HG02840 (cell line): ENCODE results near the gene ULBP2.

Experiments
- ATAC-seq: cut with Tn5 transposase; IDR thresholded peaks from one replicate; pipeline ENCODE4 v1.9.1; 2021; ENCODE audit warnings: mild to moderate bottlenecking, moderate library complexity, moderate number of reproducible peaks; ENCODE audit not compliant: unreplicated experiment, low FRiP score

The ULBP2 gene, protein sequence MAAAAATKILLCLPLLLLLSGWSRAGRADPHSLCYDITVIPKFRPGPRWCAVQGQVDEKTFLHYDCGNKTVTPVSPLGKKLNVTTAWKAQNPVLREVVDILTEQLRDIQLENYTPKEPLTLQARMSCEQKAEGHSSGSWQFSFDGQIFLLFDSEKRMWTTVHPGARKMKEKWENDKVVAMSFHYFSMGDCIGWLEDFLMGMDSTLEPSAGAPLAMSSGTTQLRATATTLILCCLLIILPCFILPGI

DNA sequence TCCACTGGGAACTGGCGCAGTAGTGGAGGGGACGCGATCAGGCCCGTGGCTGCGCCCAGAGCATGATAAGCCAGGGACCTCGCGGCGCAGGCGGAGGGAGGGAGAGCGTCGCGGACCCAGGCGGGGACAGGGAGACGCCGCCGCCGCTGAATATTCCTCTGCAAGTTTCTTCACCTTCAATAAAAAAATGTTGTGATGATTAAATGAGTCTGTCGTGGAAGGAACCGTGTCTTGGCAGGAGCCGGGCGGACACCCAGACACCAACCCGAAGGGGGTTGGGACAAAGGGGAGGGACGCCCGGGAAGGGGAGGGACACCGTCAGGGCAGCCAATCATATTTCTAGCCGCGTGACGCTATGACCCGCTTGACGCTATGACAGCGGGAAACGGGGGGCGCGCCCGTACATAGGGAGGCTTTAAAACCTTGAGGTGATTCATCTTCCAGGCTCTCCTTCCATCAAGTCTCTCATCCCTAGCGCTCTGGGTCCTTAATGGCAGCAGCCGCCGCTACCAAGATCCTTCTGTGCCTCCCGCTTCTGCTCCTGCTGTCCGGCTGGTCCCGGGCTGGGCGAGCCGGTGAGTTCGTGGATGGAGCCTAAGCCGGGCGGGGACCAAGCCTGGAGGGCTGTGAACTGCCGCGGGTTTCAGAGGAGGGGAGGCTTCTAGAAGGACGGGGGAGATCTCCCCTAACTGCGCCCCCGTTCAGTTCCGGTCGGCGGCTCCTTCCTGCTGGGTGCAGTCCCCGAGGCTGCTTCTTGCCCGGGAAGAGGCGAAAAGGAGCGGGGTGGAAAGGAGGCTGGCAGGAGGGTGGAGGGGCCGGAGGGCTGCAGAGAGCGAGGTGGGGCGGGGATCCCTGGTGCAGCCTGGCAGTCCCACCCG lies at the start of gene ULBP2:
Gene ULBP2, plus strand, starts transcription at position 432 of the 878 bp plus-strand sequence. Its CDS starts 59 bp downstream, at position 491.
- ATAC-seq = no peak

DNA sequence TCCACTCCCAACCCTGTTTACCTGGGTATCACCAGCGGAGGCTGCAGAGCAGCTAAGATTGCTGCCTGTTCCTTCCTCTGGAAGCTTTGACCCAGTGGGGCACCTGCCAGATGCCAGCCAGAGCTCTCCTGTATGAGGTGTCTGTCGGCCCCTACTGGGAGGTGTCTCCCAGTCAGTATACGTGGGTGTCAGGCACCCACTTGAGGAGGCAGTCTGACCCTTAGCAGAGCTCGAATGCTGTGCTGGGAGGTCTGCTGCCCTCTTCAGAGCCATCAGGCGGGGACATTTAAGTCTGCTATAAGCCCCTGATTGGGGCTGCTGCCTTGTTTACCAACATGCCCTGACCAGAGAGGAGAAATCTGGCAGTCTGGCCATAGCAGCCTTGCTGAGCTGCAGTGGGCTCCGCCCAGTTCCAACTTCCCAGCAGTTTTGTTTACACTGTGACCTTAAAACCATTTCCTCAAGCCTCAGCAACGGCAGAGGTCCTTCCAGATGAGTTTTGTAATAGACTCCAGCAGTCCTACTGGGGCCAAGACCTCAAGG lies 46.7 kb upstream of the ULBP2 start:
- no peak for ATAC-seq

DNA sequence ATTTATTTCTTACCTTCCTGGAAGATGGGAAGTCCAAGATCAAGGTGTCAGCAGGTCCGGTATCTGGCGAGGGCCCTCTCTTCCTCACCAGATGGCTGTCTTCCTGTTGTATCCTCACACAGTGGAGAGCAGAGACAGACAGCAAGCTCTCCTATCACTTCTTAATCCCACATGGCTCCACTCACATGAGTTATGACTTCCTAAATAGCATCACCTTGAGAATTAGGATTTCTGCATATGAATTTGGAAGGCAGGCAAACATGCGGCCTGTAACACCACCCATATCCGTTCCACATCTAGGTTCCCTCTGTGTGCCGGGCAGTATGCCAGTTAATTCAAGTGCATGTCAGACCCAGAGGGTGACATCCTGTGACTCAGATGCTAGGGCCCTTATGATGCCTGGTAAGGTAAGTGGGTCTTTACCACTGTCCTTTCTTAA lies 46.0 kb upstream of the ULBP2 start:
- no peak for ATAC-seq

DNA sequence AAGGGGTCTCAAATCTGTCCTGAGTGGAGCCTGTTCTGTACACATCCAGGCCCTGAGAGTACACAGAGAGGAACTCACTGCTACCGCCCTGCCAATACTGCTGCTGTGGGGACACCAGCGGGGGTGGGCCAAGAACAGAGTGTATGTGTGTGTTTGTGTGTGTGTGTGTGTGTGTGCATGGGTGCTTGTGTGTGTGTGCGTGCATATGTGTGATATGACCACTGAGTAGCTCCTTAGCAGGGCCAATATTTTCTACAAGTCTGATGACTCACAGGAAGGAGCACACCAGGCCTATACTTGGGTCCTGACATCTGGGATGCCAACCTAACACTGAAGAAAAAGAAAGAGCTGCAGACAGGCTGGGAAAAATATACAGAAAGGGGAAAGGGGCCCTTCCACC lies 45.3 kb upstream of the ULBP2 start:
- no peak for ATAC-seq

DNA sequence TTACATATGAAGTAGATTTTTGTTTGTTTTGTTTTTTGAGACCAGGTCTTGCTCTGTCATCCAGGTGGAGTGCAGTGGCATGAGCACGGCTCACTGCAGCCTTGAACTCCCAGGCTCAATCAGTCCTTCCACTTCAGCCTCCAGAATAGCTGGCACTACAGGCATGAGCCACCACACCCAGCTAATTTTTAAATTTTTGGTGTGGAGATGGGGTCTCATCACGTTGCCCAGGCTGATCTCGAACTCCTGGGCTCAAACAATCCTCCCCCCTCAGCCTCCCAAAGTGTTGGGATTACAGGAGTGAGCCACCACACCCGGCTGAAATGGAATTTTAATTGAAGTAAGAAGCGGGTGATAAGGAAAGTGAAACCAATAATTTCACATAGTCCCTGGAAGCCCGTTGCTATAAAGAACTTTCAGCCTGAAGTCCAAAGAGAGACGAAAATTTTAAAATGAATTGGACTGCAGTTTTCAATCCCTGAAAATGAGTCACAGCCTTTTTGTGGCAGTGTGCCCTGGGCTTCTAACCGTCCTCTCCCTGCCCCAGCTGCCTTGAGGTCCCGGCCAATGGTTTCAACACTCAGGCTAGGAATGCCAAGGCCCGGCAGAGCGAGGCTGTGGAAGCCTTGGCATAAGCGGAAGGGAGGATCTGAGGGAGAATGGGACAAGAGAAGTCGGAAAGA lies 44.7 kb upstream of the ULBP2 start:
- no peak for ATAC-seq

DNA sequence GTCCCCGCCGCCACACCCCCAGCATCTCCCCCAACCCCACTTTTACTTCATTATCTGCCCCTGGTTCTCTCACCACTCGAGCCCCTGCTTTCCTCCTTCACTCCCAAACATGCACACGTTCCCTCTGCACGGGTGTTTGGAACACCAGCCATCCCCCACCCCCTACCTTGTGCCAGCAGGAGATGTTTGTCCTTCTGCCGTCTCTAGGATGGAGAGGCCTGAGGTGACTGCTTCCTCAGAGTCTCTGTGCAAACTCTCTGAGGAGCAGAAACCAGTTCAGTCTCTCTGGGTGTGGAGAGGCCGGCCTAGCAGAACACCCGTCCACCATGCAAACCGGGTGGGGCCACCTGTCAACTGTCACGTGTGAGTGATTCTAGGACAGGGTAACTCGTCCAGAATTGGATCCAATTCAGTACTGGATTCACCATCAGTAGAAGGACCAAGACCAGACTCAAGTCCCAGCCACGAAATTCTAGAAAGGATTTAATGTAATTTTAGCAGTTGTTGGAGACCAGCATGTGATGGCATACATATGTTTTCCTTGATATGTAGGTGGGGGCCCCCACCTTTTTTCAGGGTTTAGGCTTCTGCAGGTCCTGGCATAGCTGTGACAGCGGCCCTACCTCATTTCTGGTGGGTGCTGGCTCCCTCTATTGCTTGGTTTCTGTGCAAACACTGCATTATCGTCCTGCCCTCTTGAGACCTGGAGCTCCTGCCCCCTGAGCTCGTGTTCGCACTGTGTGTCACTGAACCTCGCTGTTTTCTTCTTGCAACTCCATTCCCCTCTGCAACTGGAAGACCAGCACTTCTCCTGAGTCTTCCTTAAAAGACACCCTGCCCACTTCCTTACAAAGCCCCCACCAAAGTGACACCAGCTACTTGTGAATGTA lies 43.7 kb upstream of the ULBP2 start, which contains the start of gene RAET1E:
Gene RAET1E, minus strand, starts transcription at position 259 of the 890 bp plus-strand sequence. CDS start 7,212 bp downstream, outside the sequence.
- ATAC-seq = no peak

DNA sequence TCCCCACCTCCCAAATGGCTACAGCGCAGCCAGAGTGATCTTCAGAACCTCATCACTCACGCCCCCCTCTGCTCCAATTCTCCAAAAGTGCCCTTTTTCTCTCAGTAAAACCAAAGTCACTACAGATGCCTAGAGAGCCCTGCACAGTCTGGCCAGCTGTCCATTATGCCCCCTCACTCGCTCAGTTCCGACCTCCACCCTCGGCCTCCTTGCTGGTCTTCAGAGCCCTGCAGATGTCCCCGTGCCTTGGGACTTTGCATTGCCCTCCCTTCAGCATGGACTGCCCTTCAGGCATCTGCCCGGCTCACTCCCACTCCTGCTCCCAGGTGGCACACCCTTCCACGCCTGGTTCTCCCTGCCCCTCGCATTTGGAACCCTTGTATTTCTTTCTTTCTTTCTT lies 42.8 kb upstream of the ULBP2 start:
- ATAC-seq = no peak

DNA sequence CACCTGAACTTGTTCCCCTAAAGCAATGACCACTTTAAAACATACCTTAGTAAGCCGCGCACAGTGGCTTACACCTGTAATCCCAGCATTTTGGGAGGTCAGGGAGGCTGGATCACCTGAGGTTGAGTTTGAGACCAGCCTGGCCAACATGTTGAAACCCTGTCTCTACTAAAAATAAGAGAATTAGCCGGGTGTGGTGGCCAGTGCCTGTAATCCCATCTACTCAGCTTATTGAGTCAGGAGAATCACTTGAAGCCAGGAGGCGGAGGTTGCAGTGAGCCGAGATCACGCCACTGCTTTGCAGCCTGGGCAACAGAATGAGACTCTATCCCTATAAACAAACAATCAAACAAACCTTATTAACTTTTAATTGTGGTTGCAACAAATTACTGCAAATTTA lies 42.3 kb upstream of the ULBP2 start:
- no peak for ATAC-seq

DNA sequence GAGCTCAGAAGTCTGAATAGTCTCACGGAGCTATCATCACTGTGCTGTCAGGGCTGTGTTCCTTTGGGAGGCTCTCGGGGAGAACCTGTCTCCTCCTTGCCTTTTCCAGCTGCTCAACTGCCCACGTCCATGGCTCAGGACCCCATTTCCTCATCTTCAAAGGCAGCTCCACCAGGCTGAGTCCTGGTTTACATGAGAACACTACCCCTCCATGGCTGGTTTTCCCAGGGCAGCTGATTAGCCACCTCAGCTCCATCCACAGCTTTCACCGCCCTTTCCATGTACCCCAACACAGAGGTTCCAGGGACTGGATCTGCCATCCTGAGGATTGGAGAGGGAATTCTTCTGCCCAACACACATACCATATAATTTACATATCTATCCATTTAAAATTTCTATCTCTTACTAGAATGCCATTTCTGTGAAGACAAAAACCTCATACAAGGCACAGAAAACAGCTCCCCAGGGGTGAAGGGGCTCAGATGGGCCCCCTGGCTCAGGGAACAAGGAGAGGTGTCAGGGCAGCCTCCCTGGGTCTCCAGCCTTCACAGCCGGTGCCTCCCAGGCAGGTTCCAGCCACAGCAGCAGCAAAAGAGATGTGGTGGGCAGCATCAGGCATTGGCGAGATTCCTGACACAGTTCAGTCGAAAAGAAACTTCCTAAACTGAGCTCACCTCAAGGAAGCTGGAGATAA lies 41.7 kb upstream of the ULBP2 start:
- no peak for ATAC-seq

DNA sequence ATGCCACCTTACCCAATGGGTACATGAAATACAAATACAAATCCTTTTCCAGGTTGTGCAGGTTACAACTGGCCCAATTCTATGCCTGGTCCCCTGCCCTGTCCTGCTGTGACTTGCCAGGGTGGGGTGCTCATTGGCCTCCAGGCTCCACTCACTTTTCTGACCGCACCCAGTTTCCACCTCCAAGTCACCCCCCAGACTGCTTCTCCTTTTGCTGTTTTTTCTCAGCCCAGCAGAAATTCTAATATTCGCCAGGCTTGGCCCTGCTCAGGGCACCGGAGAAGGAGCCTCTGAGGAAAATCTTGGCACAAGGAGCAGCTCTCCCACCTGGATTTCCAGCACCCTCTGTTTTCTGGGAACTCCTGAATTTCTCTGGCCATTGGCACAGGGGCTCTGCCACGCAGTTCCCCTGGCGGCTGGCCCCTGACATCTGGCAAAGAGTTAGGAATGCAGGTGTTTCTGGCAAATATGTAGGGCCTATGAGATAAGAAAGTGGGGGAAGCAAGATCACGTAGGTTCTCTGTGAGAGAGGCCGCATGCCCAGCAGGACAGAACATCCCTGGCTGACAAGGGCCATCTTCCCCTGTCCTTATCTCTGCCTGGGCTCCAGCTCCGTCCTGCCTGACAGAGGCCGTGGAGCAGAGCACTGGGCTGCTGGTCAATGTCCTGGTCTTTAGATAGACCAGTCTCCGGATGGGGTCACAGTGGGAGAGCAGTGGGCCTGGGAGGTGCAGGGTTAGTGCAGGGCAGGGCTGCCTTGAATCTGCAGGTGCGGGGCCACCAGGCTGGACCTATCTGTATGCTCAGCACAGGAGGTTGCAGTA lies 41.0 kb upstream of the ULBP2 start:
- ATAC-seq = no peak

DNA sequence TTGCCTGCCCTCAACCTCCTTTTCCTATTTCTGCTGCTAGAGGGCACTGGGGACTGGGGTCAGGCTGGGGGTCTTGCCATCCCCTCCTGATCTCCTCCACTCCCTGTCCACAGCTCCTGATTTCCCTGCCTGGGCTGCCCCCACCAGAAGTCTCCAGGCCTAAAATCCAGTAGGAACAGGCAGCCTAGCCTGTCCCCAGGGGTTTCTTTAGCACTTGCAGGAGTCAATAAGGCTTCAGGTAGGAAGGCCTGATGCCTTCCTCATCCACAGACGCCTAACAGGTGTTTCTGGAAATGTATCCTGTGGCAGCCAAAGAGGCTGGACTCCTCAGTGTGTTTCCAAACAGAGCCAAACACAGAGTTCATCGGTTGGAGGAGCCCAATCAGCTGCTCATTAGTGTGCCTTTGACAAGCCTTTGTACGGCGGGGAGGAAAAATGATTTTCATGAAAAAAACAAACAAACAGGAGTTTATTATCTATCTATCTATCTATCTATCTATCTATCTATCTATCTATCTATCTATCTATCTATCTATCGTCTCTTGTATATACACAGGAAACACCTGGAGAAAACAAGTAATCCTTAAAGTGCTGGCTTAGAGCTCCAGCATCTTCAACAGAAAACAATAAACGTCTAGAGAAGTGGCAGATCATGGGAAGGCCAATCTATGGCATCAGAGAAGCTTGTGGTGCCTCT lies 40.2 kb upstream of the ULBP2 start:
- ATAC-seq = no peak

DNA sequence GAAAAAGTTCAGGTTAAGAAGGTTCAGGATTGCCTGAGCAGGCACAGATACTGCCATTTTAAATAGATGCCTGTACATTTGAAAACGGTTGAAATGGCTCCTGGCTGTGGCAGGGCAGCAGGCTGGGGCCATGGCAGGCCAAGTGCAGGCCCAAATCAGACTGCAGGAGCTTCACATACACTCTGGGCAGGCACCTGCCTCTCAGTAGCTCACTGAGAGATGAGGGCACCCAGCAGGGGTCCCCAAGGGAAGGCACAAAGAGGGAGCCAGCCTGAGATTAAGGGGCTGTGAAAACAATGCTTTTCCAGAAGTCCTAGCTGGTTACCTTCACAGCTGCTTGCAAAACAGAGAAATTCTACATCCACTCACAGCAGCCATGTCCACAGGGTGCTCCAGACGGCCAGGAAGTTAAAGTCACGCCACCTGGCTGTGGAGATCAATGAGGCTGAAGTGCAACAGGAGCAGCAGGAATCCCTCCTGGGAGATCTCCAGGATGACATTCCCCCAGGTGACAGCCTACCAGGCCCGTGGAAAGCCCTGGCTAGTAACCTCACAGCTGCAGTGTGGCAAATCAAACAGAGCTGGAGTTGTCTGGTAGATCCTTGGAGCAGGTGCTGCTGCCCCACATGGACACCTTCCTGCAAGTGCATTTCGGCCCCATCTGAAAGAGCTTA lies 37.7 kb upstream of the ULBP2 start:
- no peak for ATAC-seq

DNA sequence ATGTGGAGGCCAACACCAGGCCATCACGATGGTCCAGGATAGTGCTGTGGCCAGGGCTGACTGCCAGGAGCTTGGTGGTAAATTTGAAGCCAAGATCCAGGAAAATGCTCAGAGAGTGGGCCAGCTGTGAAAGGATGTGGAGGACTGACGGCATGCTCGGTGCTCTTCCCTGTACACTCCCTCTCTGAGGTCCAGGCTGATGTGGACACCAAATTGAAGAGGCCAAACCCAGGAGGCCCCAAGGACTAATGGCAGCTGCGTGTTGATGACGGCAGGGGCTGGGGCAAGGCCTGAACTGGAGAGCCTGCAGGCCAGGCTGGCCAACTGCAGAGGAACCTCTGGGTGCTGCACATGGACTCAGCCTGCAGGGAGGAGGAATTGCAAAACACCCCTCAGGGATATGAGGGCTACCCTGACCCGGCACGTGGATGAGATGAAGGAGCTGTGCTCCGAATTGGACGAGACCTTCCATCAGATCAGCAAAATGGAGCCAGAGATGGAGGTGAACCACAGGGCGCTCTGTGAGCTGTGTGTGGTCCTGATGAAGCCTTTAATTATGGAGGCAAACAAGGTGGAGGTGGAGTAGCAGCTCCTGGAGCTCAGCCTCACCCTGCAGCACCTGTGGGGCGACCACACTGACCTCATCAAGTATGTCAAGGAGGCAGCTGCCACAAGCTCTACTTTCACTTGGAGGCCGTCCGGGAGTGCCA lies 37.0 kb upstream of the ULBP2 start:
- ATAC-seq = no peak

DNA sequence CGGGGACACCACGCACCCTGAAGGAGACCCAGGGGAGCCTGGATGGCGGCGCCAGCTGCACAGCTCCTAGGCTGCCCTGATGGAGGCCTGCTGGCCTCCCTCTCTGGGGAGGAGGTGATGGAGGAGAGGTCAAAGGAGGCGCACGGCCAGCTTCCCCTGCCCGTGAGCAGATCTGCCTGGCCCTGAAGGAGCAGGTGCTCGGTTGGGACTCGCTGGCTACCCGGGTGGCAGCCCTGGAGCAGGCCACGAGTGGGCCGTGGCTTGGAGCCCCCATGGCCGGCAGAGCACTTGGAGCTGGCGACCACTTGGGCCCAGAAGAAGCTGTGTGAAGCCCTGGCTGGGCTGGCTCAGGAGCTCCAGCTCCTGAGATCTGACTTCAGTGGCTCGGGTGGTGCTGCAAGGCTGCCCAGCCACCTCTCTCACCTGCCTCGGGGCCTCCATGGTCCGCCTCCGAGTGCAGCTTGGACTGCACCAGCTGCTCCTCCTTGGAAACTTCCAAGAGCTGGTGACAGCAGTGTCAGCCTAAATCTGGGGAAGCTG lies 36.4 kb upstream of the ULBP2 start:
- ATAC-seq = no peak

DNA sequence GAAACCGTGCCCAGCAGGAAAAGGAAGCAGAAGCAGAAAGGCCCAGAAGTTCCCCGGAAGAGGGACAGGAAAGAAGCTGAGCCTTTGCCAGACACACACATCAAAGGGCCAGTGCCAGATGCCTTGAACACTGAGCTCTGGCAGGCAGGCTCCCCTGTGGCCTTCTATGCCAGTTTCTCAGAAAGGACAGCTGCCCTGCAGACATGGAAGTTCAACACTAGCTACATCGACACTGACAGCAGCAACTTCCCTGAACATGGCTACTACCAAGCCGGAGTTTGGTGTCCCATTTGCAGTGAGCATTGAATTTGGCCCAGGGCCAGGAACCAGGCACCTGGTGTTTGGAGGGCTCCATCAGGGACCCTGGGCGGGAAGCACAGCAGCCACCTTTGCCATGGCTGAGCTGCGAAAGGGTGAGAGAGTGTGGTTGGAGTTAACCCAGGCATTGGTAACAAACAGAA lies 35.9 kb upstream of the ULBP2 start:
- no peak for ATAC-seq

DNA sequence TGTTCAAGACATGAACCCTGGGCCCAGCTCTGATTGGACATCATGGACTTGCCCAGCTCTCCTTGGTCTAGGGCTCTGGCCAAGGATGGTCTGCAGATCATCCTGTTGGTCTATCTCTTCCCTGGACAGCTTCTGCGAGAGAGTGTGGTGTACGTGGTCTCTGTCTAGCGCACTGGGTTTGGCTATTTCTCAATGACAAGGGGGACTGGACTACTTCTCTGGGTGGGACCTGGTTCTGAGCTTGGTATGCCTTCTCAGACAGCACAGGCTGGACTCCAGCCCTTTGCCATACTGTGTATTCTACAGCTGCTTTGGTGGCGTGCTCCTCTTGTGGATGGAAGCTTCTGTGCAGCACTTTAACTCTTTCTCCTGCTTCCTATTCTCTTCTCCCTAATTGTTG lies 35.4 kb upstream of the ULBP2 start:
- ATAC-seq = no peak
